CD4-positive, alpha-beta T cell treated with Interleukin-6 at 100 ng/mL for 8 hours (primary cell): ENCODE results near the gene RSPH1.
A peak's percentile ranks its signal among the peaks of the same experiment; 100 is the strongest.

ENCODE experiments used
- DNase-seq: peaks from one replicate; pipeline ENCODE4 v3.0.0-alpha.2; 2020; ENCODE audit warnings: mixed read lengths, low spot score

The RSPH1 gene

DNA sequence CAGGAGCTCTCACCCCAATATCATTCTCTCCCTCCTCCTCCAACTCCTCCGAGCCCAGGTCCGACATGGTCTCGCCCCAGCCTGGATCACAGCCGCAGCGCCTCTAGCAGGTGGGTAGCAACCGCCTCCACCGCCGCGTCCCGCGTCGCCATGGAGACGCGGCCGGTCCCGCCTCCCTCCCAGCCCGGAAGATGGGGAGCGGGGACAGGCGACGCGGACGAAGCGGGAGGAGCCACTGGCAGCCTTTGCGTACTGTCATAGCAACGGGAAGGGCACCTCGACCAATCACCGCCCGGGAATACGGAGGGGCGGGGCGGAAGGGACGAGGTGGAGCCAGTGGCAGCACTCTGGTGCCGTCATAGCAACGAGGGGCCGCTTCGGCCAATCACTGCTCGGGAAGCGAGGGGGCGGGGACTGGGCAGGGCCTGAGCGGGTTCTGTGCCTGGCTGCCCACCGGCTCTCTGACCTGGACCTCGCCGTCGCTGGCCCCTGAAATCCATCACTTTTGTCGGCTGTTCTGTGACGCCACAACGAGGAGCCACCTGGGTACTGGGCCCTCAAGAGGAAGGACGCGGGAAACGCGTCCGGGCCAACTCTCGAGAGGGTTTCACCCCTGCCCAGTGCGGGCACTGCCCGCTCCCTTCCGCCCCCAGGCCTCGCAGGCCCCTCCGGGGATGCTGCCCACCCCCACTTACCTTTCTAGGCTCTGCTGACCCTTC, at the start of gene RSPH1:
Gene RSPH1 (minus strand): TSS at position 105 of the 719 bp plus-strand sequence. CDS start 38 bp downstream, at position 67.
- peak; percentile 99 for DNase-seq

GRCh38 chr21:42545745-42546144, 49.7 kb upstream of the RSPH1 start:
- DNase-seq, result no peak

DNA sequence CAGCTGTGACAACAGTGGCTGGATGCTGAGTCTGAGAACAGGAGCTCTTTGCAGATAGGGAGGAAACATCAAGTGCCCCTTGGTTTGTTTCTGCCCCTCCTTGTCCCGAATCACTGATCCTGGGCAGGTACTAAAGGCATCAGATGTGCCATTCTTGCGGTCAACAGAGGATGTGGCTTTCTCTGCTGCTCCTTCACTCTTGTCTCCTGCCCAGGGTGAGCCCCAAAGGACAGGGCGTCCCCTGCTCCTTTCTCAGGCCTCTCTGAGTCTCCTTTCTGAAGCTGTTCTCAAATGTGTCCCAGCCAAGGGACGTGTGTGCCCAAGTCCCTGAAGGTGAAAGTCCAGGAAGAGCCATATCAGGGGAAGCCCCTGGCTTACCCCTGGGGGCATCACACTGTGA, 49.3 kb upstream of the RSPH1 start:
- DNase-seq, result no peak

DNA sequence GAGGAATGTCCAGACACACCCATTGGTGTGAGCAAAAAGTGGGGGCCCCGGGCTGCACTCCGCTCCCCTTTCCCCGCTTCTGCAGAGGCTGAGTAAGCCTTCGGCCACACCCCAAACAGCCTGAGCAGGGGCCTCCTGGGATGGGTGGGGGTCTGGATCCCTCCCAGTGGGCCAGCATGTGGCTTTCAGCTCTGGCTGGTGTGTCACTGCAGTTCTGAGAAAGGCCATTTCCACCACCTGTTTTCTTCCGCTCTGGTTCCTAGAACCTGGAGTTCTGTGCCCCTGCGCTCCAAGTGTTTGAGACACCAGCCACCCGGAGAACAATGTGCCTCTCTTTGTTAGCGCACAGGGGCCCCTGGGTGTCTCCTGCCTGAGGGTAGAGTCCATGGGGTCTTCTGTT, 48.5 kb upstream of the RSPH1 start:
- DNase-seq, result no peak

- DNase-seq, result no peak
Observed at GRCh38 chr21:42543106-42543847, 47.3 kb upstream of the RSPH1 start.

GRCh38 chr21:42542596-42542995, 46.6 kb upstream of the RSPH1 start:
- no peak for DNase-seq

- DNase-seq, result no peak
Observed at GRCh38 chr21:42542196-42542595, 46.2 kb upstream of the RSPH1 start.

DNA sequence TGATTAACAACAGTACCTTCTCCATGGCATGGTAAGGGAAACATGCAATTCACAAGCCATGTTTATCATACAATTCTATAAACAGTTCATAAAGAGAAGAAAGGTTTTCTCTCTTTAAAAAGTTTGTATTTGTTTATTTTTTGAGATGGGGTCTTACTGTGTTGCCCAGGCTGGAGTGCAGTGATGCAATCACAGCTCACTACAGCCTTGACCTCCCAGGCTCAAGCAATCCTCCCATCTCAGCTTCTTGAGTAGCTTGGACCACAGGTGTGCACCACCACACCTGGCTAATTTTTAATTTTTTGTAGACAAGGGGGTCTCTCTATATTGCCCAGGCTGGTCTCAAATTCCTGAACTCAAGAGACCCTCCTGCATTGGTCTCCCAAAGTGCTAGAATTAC, 45.6 kb upstream of the RSPH1 start:
- DNase-seq, result no peak

GRCh38 chr21:42541174-42541573, 45.1 kb upstream of the RSPH1 start:
- no peak for DNase-seq

- no peak for DNase-seq
Observed at GRCh38 chr21:42540396-42540795, 44.4 kb upstream of the RSPH1 start.

- no peak for DNase-seq
Observed at GRCh38 chr21:42539931-42540343, 43.9 kb upstream of the RSPH1 start.

DNA sequence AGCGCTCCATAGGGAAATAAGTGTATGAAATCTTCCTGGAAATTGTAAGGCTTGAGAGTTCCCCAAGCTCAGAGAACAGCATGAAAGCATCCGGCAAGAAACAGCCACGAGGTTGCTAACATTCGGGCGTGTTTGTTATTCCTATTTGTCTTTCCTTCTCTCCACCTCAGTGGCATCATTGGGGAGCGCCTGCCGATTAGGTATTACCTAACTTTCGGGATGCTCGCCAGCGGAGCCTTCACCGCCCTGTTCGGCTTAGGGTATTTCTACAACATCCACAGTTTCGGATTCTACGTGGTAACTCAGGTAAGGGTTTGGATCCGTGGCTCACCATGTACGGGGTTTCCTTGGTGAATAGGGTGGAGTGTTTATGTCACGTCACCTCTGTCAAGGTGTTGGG, 43.3 kb upstream of the RSPH1 start:
- DNase-seq, result no peak

GRCh38 chr21:42538479-42539275, 42.7 kb upstream of the RSPH1 start:
- DNase-seq, result no peak

DNA sequence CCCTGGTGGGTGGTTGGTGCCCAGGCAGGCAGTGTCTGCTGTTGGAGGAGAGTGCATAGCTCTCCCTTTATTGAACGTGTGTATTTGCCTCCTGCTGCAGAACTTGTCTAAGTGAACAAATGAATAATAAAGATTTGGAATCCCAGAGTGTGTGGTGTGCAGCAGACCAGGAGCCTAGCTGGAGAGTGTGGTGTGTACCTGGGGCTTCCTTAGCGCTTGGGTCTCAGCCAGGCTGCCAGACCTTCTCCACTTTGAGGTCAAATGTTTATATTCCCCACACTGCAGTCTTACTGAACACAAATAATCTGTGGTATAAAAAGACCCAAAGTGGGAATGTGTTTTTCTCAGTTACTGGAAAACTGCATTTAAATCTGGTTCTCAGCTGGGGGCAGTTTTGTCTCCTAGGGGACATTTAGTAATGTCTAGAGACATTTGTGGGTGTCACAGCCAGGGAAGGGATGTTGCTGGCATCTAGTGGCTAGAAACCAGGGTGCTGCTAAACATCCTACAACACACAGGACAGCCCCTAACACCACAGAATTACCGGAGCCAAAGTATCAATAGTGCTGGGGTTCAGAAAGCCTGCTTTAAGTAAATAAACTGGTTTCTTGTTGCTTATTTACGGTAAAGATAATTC, 41.2 kb upstream of the RSPH1 start:
- no peak for DNase-seq

GRCh38 chr21:42536601-42537000, 40.6 kb upstream of the RSPH1 start:
- no peak for DNase-seq

DNA sequence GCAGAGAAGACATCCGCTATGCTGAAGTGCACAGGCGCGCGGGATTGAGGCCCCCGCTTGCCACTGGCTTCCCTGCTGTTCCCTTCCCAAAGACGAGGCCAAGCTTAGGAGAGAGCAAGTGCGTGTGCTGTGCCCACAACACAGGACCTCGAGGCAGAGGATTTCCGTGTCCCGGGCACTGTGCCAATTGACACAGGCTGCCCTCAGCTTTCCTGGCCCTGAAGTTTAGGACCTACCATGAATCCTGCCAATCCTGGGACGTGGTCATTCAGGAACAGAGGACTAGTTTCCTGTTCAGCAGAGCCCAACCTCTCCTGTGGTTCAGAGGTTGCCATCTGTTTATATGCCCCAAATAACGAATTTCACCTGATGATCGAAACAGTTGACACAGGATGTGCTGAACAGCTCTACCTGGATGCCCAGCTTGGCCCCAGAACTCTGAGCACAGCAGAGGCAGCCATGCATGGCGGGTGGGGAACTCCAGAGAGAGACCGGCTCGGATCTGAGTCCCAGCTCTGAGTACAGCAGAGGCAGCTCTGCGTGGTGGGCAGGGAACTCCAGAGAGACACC, 39.7 kb upstream of the RSPH1 start:
- DNase-seq, result no peak

- DNase-seq, result no peak
Observed at GRCh38 chr21:42534421-42535378, 38.7 kb upstream of the RSPH1 start.

DNA sequence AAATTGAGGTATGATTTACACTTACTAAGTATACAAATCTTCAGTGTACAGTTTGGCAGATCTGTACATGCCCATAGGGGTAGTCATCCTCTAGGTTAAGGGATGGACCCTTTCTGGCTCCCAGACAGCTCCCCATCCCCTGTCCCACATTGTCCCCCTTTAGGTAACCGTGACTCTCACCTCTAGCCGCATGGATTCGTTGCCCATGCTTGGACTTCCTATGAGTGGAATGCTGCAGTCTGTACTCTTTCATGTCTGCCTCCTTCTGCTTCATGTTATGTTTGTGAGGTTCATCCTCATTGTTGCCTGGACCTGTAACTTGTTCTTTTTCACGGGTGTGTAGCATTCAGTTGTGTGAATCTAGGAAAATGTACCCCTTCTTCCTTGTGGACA, 37.9 kb upstream of the RSPH1 start:
- no peak for DNase-seq

GRCh38 chr21:42533306-42533962, 37.4 kb upstream of the RSPH1 start:
- no peak for DNase-seq

DNA sequence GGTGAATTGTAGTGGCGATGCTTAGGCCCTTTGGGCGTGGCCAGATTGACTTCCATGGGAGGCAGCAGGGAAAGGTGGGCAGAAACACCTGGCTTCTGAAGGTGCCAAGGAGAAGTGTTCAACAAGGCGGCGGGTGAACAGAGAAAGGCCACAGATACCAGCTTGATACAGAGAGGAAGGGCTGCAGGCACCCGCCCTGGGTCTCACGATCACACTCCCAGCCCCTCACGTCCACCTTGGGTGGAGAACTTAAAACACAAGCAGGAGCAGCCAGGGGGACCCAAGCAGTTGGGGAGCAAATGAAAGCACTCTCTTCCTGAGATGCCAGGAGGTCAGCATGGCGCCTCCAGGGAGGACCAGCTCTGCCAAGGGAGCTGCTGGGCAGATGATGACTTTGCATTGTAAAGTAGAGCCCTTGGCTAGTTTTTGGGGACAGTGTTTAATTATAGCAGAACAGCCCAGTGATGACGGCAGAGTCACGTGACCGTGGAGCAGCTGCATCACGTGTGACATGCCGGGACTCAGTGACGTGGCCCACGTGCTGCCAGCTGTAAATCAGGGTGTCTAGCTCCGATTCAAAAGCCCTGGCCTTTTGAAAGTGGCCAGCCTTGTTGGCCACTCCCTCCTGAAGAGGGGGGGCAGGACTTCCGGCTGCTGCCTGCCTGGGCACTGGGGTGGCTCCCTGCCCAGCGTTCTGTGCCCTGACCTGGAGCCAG, 36.6 kb upstream of the RSPH1 start:
- DNase-seq, result no peak
